ENCODE results near the gene KDM2B.

KDM2B gene

DNA sequence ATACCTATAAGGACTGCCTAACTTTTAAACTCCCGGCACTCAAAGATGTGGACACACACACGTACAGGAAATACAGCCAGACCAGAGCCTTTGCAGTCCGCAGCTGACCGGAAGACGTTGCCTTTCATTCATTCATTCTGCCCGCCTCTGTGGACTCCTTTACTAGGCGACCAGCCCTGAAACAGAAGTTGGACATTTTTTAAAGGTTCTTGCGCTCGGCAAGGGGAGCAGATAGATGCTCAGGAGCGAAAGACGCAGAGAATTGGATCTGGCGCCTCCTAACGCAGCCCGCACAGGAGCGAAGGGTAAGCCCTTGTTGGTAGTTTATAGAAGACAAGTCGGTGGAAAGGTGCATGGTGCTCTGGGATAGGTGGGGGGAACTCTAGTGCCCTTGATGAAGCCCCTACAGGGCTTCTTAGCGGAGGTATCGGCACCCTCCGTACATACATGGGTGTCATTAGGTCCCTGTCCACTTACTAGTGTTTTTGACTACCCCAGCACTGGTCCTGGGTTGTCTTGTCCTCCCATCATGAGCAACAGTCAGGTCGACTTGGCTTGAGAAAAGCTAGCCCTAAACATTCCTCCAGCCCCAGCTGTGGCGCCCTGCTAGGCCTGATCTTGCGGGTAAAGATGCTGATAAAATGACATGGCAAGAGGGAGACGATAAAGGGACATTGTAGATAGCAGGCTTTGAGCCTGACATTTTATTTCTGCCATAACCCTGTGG lies at the start of gene KDM2B:
Gene KDM2B, minus strand, starts transcription at position 65 of the 727 bp plus-strand sequence. CDS start 112 bp downstream, outside the sequence.
- peak within 1 kb of the TSS; percentile 61 for H3K4me3 ChIP-seq (ENCODE audit: low read depth, low read length)
- TF ChIP-seq, protein P1, sequence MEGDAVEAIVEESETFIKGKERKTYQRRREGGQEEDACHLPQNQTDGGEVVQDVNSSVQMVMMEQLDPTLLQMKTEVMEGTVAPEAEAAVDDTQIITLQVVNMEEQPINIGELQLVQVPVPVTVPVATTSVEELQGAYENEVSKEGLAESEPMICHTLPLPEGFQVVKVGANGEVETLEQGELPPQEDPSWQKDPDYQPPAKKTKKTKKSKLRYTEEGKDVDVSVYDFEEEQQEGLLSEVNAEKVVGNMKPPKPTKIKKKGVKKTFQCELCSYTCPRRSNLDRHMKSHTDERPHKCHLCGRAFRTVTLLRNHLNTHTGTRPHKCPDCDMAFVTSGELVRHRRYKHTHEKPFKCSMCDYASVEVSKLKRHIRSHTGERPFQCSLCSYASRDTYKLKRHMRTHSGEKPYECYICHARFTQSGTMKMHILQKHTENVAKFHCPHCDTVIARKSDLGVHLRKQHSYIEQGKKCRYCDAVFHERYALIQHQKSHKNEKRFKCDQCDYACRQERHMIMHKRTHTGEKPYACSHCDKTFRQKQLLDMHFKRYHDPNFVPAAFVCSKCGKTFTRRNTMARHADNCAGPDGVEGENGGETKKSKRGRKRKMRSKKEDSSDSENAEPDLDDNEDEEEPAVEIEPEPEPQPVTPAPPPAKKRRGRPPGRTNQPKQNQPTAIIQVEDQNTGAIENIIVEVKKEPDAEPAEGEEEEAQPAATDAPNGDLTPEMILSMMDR (IDR thresholded peaks at IDR 0.05; ENCODE audit: insufficient read depth, low read length, missing control alignments), result no peak
- POLR2A ChIA-PET, result interaction anchor here (0.5 kb wide), 1 partner anchor 9 kb away, joined by 5 read pairs; no protein-coding TSS in a partner anchor
- CTCF ChIA-PET, result interaction anchor here (0.8 to 4.6 kb wide), 5 partner anchors 9 to 46 kb away, joined by 3 to 54 read pairs (median 8); partner anchors contain the start of gene ORAI1
- no peak for DNase-seq (ENCODE audit: low read depth, low spot score)

DNA sequence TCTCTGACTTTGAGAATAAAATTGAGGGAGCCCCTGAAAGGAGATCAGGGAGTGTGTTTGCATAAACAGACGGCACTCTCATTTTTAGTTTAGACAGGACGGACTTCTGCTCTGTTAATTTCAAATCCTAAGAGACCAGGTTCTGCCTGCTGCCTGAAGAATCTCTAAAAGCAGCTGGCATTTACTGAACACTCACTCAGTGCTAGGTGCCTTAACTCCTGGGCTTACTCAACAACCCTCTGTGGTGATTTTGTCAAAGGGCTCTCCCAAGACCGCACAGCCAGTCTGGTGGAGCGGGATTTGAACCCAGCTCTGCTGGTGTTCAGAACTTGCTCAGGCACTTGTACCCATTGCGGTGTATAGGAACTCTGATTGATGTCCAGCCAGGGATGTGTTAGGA lies 47.7 kb upstream of the KDM2B start:
- ChIA-PET POLR2A (interaction anchor here (1.7 kb wide), 1 partner anchor 52 kb away, joined by 3 read pairs; no protein-coding TSS in a partner anchor), CTCF (interaction anchor here (0.7 to 16.7 kb wide), 6 partner anchors 10 to 76 kb away, joined by 3 to 225 read pairs (median 18); partner anchors contain the start of gene MORN3)
- DNase-seq (ENCODE audit: low read depth, low spot score), result no peak
- no peak overlapping the region for H3K4me3 ChIP-seq (ENCODE audit: low read depth, low read length)
- TF ChIP-seq, protein P1 (IDR thresholded peaks at IDR 0.05; ENCODE audit: insufficient read depth, low read length, missing control alignments), result no peak

DNA sequence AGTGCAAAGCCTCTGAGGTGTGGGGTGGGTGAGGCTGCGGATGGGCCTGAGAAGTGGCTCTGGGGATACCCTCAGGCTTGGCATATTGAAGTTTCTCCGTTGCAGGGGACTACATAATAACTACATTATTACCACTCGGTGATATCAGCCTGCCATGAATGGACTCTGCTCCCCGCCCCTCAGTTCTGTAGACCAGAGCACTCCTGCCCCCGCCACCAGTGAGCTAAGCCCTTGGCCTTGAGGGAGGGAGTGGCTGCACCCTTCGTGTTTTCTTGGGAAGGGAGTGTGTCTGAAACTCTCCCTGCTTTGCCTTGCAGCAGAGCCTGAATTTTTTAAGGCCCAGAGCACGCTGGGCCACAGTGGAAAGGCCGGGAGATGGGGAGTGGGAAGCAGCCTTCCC lies 47.2 kb upstream of the KDM2B start:
- CTCF ChIA-PET, result interaction anchor here (1.1 to 16.7 kb wide), 8 partner anchors 10 to 89 kb away, joined by 3 to 225 read pairs (median 11); partner anchors contain the start of gene MORN3
- peak overlapping the region; percentile 69 for H3K4me3 ChIP-seq (ENCODE audit: low read depth, low read length)
- no peak for DNase-seq (ENCODE audit: low read depth, low spot score)
- TF ChIP-seq, protein P1 (IDR thresholded peaks at IDR 0.05; ENCODE audit: insufficient read depth, low read length, missing control alignments), result no peak
- POLR2A ChIA-PET, result no interaction called here

DNA sequence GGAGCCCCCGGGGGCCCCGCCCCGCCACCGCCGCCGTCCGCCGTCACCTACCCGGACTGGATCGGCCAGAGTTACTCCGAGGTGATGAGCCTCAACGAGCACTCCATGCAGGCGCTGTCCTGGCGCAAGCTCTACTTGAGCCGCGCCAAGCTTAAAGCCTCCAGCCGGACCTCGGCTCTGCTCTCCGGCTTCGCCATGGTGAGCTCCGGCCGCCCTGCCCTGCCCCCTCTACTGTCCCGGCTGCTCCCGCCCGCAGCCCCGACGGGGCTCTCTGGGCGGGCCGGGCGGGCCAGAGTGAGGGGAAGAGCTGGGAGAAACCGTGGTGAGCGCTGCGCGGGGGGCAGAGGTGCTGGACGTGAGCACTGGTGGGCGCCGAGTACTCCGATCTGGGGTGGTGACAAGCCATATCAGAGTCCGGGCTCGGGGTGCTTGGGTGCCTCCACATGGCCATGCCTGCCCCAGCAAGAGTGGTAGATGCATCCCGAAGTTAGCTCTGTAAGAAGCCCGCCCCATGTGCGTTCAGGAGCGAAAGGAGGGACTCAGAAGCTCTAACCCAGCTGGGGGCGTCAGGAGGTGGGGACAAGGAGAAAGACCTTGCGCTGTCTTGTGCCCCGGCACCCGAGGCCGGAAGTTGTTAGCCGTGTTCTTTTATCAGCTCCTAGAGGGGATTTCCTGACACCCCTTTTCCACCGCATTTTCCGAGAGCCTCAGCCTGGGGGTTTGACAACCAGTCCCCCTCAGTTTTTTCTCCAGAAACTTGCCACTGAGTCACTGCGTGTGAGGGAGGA lies 46.2 kb upstream of the KDM2B start:
- POLR2A ChIA-PET, result interaction anchor here (0.8 to 2.4 kb wide), 5 partner anchors 9 to 212 kb away, joined by 3 to 11 read pairs (median 3); no protein-coding TSS in a partner anchor
- CTCF ChIA-PET, result interaction anchor here (0.6 to 16.7 kb wide), 21 partner anchors 10 to 126 kb away, joined by 3 to 225 read pairs (median 5); partner anchors contain the start of genes KDM2B and MORN3
- no peak for DNase-seq (ENCODE audit: low read depth, low spot score)

DNA sequence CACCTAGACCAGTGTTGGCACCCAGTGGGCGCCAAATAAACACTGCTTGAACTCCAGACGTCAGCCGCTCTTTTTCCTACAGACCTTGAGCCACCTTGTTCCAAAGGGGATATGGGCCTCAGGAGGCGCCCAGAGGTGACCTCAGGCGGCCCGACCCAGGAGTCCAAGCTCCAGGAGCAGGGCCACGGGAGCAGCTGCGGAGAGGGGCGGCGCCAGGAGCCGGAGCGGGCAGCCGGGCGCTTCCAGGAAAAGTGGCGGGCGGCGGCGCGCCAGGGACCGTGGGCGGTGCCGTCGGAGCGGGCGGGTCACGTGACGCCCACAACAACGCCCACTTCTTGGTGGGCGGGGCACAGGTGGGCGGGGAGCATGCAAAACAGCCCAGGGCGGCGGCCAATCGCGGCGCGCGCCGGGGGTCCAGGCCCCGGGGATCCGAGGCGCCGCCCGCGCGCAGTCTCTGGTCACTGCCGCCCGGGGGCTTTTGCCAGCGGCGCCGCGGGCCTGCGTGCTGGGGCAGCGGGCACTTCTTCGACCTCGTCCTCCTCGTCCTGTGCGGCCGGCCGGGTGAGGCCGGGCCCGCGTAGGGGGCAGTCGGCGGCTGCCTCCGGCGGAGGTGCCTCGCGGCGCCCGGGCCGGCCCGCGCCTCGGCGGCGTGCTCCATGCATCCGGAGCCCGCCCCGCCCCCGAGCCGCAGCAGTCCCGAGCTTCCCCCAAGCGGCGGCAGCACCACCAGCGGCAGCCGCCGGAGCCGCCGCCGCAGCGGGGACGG lies 45.4 kb upstream of the KDM2B start, which contains the start of gene ORAI1:
Gene ORAI1, plus strand, starts transcription at position 444 of the 766 bp plus-strand sequence.
- CTCF ChIA-PET, result interaction anchor here (0.6 to 16.7 kb wide), 19 partner anchors 9 to 125 kb away, joined by 3 to 225 read pairs (median 7); partner anchors contain the start of genes KDM2B and MORN3

More for the DNA sequence above, 46.2 kb upstream of the KDM2B start:
- TF ChIP-seq, protein P1 (IDR thresholded peaks at IDR 0.05; ENCODE audit: insufficient read depth, low read length, missing control alignments), result peak; percentile 39
- peak overlapping the region; percentile 69 for H3K4me3 ChIP-seq (ENCODE audit: low read depth, low read length)

More for the DNA sequence above, 45.4 kb upstream of the KDM2B start, which contains the start of gene ORAI1:
- peak within 1 kb of the TSS; percentile 69 for H3K4me3 ChIP-seq (ENCODE audit: low read depth, low read length)
- TF ChIP-seq, protein P1 (IDR thresholded peaks at IDR 0.05; ENCODE audit: insufficient read depth, low read length, missing control alignments), result peak; percentile 27
- DNase-seq (ENCODE audit: low read depth, low spot score), result peak; percentile 16
- POLR2A ChIA-PET, result interaction anchor here (0.8 to 2.4 kb wide), 4 partner anchors 31 to 213 kb away, joined by 3 to 11 read pairs (median 3); no protein-coding TSS in a partner anchor
